ENCODE measurements around the gene FAM171A2. TPM values are rescaled to one million over a fixed set of nuclear protein-coding genes. Genes with fewer than 3 reads are reported as not detected.

FAM171A2 gene
- total RNA-seq, 4 donors from 2014 or later, result 0.42 to 2.0 (median 1.2) TPM

- H3K9me3 ChIP-seq, result no peaks in the 10 kb centered on the region
- intact Hi-C loops (cut with DNase I), result no loop called here
- 23% methylated on average over 31 of the region's 31 CpGs for WGBS
These were observed 36.7 kb downstream of the FAM171A2 start for GRCh38 chr17:44326861-44327444.

DNA sequence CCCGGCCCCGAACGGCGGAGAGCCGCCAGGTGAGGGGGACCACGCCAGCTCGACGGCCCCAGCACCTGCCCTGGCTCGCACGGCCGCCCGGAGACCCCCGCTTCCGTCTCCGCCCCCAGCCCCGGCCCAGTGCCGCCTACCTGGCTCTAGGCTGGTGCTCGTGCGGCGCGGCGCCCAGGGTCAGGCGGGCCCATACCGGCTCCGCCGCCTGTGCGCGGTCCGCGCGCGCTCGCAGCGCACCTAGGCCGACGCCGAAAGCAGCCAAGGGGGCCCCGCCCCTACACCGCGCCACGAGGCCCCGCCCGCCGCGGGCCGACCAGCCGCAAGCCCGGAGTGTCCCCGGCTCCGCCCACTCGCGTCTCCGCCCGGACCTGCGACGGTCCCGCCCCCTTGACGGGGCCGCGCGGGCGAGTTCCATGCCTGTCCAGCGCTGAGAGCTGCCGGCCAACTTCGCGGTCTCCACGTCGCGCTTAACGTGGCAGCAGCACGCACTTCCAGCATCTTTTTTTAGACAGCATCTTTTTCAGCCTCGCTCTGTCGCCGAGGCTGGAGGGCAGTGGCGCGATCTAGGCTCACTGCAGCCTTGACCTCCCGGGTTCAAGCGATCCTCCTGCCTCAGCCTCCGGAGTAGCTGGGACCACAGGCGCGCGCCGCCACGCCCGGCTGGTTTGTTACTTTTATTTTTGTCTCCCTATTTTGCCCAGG, 38.9 kb downstream of the FAM171A2 start, which contains the start of gene SLC25A39:
SLC25A39 (minus strand) TSS at position 253 of the 705 bp plus-strand sequence. CDS start 1,261 bp downstream, outside the sequence.
- intact Hi-C loops (cut with DNase I), result loop anchor here (2.0 kb wide), 1 partner anchor 106 kb away; the partner anchor contains the start of gene UBTF
- H3K27me3 ChIP-seq, result no peaks in the 10 kb centered on the region
- WGBS, result 0% methylated on average over 15 of the region's 85 CpGs
- peak within 1 kb of the TSS; percentile 80 to 100 (median 98) for H3K4me3 ChIP-seq
- DNase-seq (ENCODE audit: extremely low spot score), result peak; percentile 97
- peaks cover 27 to 42% (median 41%) of the 10 kb centered on the region in 4 donors for H3K4me1 ChIP-seq
- peak; percentile 91 to 94 for TF ChIP-seq POLR2AphosphoS5 (IDR thresholded peaks at IDR 0.05)
- no peak for TF ChIP-seq EP300 (IDR thresholded peaks at IDR 0.05)
- no peak for TF ChIP-seq POLR2A (IDR thresholded peaks at IDR 0.05; ENCODE audit: low read depth)
- TF ChIP-seq, protein P1, sequence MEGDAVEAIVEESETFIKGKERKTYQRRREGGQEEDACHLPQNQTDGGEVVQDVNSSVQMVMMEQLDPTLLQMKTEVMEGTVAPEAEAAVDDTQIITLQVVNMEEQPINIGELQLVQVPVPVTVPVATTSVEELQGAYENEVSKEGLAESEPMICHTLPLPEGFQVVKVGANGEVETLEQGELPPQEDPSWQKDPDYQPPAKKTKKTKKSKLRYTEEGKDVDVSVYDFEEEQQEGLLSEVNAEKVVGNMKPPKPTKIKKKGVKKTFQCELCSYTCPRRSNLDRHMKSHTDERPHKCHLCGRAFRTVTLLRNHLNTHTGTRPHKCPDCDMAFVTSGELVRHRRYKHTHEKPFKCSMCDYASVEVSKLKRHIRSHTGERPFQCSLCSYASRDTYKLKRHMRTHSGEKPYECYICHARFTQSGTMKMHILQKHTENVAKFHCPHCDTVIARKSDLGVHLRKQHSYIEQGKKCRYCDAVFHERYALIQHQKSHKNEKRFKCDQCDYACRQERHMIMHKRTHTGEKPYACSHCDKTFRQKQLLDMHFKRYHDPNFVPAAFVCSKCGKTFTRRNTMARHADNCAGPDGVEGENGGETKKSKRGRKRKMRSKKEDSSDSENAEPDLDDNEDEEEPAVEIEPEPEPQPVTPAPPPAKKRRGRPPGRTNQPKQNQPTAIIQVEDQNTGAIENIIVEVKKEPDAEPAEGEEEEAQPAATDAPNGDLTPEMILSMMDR (IDR thresholded peaks at IDR 0.05), result peak in 1 of 3 experiments; percentile 34
- H3K27ac ChIP-seq (replicated peaks in 1 of 4), result peak within 1 kb of the TSS; percentile 90 to 96 (median 94)
- no peaks in the 10 kb centered on the region for H3K9me3 ChIP-seq
- H3K36me3 ChIP-seq, result peaks cover 21 to 33% (median 29%) of the 10 kb centered on the region in 4 donors

More at GRCh38 chr17:44326861-44327444, 36.7 kb downstream of the FAM171A2 start:
- peak; percentile 99 for DNase-seq (ENCODE audit: extremely low spot score)
- TF ChIP-seq POLR2A (IDR thresholded peaks at IDR 0.05; ENCODE audit: low read depth) (no peak), EP300 (IDR thresholded peaks at IDR 0.05) (no peak), POLR2AphosphoS5 (IDR thresholded peaks at IDR 0.05) (peak; percentile 68 to 93)
- TF ChIP-seq, protein P1 (IDR thresholded peaks at IDR 0.05), result peak in 1 of 3 experiments; percentile 51
- Histone ChIP-seq H3K27ac (replicated peaks in 1 of 4) (peak overlapping the region; percentile 90 to 96 (median 94)), H3K27me3 (no peaks in the 10 kb centered on the region), H3K4me1 (peaks cover 27 to 49% (median 46%) of the 10 kb centered on the region in 4 donors), H3K36me3 (peaks cover 0 to 10% (median 7%) of the 10 kb centered on the region in 4 donors), H3K4me3 (peak overlapping the region; percentile 80 to 100 (median 98))

DNA sequence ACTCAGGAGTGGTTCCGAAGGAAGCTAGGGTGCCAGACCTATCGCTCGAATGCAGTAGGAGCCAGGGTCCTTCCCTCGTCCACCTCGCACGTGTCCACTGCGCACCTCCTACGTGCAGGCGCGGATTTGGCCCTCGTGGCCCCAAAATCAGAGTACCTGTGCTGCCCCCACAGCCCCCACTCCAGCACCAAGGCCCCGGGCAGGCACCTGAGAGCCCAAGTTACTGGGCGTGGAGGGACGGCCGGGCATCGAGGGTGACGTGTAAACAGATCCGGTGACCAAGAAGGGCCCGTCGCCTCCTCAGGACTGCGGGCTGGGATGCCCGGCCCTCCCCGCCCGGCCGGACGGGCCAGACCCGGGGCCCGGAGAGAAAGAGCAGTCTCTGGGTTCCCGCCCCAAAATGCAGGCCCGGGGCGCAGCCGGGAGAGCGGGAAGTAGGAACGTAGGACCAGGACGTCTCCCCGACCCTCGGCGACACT, 39.5 kb downstream of the FAM171A2 start:
- Histone ChIP-seq H3K4me3 (peak overlapping the region; percentile 80 to 100 (median 98)), H3K36me3 (peaks cover 24 to 39% (median 35%) of the 10 kb centered on the region in 4 donors), H3K9me3 (no peaks in the 10 kb centered on the region), H3K27ac (replicated peaks in 1 of 4) (peak overlapping the region; percentile 90 to 96 (median 94)), H3K4me1 (peaks cover 27 to 42% (median 41%) of the 10 kb centered on the region in 4 donors), H3K27me3 (no peaks in the 10 kb centered on the region)
- DNase-seq (ENCODE audit: extremely low spot score), result no peak
- WGBS, result no CpG with 5 or more reads among the region's 38 CpGs
- intact Hi-C loops (cut with DNase I), result loop anchor here (2.0 kb wide), 1 partner anchor 105 kb away; the partner anchor contains the start of gene UBTF
- TF ChIP-seq POLR2A (IDR thresholded peaks at IDR 0.05; ENCODE audit: low read depth), result no peak
- TF ChIP-seq POLR2AphosphoS5 (IDR thresholded peaks at IDR 0.05), result no peak
- TF ChIP-seq EP300 (IDR thresholded peaks at IDR 0.05), result no peak
- TF ChIP-seq, protein P1 (IDR thresholded peaks at IDR 0.05), result no peak

GRCh38 chr17:44323359-44324091, 40.1 kb downstream of the FAM171A2 start:
- Histone ChIP-seq H3K4me3 (peak overlapping the region; percentile 80 to 100 (median 98)), H3K4me1 (peaks cover 27 to 42% (median 41%) of the 10 kb centered on the region in 4 donors), H3K27me3 (no peaks in the 10 kb centered on the region), H3K9me3 (no peaks in the 10 kb centered on the region), H3K36me3 (peaks cover 24 to 39% (median 37%) of the 10 kb centered on the region in 4 donors), H3K27ac (replicated peaks in 1 of 4) (peak overlapping the region in 2 of 4 donors; percentile 93 to 96)
- no peak for TF ChIP-seq EP300 (IDR thresholded peaks at IDR 0.05)
- no peak for TF ChIP-seq POLR2A (IDR thresholded peaks at IDR 0.05; ENCODE audit: low read depth)
- TF ChIP-seq, protein P1 (IDR thresholded peaks at IDR 0.05), result no peak
- no peak for TF ChIP-seq POLR2AphosphoS5 (IDR thresholded peaks at IDR 0.05)
- intact Hi-C loops (cut with DNase I), result loop anchor here (2.0 kb wide), 1 partner anchor 105 kb away; the partner anchor contains the start of gene UBTF
- WGBS, result 64% methylated on average over 20 of the region's 27 CpGs
- DNase-seq (ENCODE audit: extremely low spot score), result no peak

Measured in esophagus muscularis mucosa (tissue), 4 donors.